Inflammatory macrophage treated with lipopolysaccharide for 1 hour (primary cell): ENCODE data around the gene TMEM181.
A peak's percentile ranks its signal among the peaks of the same experiment; 100 is the strongest.
"Not testable (repeated sequence)": the region's sequence is repeated elsewhere in the genome, so short reads cannot be mapped to it uniquely, and the experiment has no call there.

Experiments
- DNase-seq, 2 donors: peaks; one replicate each; pipeline ENCODE4 v3.0.0-alpha.2; 2020 to 2022

The TMEM181 gene

DNA sequence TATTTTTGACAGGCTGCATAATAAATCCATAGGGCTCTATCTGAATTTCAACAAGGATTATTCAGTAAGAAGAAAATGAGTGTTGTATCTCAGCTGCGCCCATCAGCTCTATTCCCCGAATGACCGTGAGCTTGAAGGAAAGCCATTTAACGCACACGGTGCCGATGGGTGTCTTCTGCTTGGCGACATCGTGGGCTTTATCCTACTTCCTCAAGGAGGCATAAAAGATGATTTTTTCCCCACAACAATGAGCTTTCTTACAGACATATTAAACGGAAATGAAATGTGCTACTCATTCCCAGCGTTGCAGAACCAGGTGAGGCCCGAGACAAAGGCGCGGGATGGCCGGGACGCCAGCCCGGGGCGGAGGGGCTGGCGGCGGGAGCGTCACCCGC is 83.9 kb downstream of the TMEM181 start:
- DNase-seq = peak; percentile 14 to 27

DNA sequence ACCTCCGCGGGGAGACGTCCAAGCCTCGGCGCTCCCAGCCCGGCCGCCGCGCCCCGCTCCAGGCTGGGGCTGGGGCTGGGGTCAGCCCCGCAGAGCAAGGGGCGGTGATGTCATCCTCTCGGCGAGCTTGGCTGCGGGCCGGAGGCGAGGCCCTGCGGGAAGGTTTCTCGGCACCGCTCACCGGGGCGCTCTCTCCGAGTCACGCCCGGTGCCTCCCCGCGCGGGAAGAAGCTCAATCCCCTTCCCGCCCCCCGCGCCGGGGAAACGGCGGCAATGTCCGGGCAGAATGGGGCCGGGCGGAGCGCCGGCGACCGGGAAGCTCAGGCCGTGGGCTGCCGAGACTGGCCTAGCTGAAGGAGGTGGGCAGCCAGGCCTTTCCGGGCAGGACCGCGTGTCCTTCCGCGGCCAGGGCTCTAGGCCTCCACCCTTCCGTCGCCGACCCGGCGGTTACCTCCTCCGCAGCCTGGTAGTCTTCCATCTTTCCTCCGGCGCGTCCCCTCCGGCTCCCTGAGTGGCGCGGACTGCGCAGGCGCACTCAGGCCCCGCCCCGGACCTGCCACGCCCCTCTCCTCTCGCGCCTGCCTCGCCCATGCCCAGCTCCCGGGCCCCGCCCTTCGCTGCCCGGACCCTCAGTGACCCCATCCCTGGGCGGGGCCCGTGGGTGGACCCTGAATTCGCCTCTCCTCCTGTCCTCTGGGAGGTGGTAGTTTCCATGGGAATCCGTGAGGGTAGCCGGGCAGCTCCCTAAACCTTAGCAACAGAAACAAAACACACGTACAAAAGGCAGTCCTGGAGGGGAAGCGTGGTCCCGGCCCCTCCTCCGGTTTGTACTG is 84.6 kb downstream of the TMEM181 start, which contains the start of gene DYNLT1:
TSS of gene DYNLT1 (minus strand) at position 513 of the 833 bp plus-strand sequence. CDS start at position 478, 35 bp downstream.
- DNase-seq = peak; percentile 90 to 97

DNA sequence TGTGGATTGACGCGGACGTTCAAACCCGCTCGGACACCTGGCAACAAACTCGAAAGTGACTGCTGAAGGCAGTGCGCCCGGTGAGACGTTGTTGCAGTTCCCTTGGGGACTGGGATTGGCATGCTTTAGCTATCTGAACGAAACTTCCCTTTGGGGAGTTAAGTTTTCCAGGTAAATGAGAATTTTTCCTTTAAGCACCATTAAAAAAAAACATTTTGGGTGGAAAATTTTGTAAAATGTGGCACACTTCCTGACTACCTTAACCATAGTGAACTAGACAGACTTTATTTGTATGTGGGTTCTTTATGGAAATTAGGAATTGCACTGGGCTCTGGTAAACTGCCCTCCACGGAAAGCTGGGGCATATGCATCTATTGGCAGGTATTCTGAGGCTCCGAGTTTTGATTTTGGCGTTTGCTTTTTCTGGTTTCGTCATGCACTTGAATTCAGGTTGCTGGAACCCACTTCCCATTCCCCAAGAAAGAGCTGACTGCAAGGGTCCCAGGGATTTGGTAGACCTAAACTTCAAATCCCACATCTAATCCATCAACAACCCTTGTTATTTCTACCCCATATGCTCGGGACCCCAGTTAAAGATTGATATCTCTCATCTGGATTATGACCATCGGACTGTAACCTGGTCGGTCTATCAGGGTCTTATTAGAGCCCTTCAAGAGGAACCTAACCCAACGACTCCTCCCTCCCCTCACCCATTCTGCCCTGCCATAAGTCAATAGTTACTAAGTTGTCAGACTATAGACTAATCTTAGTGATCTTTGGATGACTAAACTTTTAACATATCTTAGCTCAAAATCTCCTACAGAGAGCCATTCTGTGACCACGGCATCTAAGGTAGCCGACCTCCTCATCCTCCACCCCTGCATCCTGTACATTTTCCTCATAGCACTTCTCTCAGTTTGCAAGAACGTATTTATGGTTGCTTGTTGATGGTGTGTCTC is 85.5 kb downstream of the TMEM181 start:
- DNase-seq = no peak

DNA sequence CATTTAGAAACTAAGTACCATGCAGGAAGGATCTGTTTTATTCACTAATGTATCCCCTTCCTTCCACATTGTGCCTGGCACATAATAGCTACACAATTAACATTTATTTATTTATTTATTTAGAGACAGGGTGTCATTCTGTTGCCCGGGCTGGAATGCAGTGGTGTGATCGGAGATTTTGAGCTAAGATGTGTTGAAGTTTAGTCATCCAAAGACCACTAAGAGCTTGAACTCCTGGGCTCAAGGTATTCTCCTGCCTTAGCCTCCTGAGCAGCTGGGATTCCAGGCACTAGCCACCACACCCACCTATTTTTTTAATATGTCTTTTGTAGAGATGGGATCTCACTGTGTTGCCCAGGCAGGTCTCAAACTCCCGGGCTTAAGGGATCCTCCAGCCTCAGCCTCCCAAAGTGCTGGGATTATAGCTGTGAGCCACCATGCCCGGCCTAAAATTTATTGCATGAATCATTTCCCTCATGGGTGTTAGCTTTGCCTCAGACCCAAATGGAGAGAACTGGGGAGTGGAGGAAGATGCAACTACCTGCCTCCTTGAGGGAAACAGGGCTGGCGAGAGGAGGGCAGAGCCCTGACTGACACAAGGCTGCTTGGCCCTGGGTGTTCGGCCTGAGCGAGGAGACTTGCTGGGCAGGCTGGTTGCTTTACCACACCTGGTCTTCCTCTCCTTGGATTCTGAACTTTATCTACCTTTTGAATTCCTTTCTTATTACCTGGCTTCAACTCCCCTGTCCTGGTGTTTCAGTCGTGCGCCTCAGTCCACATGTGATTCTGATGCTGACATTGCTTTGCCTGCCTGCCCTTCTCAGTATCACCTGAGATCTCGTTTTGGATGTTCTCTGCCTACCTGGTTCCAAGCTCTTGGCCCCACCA is 86.4 kb downstream of the TMEM181 start:
- DNase-seq = no peak

DNA sequence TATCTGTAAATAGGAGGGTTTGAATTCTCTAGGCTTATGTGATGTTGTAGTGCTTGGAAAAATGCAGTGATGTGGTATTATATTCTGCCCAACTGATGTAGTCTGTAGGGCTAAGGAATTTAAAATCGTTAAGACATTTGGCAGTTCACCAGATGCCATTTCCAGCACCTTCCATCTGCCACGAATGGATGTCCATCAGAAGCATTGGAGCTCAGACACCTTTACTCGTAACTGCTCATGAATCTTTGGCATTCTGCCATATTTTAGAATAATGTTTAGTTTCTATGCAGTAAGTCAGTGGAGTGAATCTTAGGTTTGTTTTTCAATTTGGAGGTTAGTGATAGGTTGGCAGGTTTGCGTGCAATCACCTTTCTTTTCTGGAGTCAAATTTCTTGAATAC is 87.6 kb downstream of the TMEM181 start:
- DNase-seq = no peak

DNA sequence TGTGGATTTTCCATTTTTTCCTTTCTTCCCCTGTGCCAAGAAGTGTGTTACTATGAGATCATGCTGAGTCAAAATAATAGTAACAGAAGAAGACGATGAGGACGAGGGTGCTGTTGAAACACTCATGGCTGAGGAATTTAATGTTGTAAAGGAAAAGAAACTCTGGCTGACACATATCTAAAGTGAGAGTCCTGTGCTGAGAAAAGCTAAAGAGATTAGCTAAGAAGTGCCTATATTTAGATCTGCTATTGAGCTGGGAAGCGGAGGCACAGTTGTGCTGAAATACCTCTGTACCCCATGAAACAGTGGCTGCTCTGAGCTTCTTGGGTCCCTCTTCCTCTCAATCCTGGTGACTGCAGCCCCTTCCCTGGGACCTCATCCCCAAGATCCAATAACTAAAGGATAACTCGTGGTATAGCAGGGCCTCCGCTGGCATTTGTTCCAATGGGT is 88.8 kb downstream of the TMEM181 start:
- no peak for DNase-seq

DNA sequence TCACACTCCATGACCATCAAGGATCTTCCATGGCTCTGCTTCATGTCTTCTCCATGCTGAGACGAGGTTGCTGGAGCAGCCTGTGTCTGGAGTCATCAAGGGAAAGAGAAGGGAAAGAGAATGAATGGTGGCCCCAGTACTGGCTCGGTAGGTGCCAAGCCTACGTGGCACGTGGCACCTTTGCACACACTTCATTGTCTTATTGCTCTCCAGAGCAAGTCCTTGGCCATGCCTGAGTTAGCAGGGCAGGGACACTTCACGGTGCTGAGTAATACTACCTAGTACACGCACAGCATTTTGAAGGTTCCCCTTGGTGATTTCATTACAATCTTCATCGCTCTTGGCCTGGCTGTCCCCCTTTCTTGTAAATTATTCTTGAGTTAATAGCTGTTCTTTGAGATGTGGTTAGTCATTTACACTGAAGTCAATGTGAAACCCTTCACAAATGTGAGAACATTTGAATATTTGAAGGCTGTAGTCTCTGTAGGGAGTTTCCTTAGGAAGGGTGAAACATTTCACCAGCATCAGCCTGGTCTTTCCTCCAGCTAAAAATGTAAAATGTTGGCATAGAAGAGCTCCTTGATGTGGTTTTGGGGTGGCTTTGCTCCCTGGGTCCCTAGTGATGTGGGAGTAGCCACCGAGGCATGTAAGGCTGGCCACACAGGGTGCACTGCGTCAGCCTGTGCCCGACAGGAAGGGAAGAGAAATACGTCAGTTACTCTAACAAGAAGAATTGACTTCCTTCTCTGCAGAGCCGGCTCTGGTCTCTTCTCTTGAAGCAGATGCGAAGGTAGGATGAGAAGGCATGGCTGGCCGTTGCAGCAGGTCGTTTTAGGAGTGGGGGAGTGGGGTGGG is 89.6 kb downstream of the TMEM181 start, which contains the start of gene SYTL3:
TSS of gene SYTL3 (plus strand) at position 766 of the 855 bp plus-strand sequence. CDS start 13,215 bp downstream, outside the sequence.
- peak; percentile 69 to 81 for DNase-seq

DNA sequence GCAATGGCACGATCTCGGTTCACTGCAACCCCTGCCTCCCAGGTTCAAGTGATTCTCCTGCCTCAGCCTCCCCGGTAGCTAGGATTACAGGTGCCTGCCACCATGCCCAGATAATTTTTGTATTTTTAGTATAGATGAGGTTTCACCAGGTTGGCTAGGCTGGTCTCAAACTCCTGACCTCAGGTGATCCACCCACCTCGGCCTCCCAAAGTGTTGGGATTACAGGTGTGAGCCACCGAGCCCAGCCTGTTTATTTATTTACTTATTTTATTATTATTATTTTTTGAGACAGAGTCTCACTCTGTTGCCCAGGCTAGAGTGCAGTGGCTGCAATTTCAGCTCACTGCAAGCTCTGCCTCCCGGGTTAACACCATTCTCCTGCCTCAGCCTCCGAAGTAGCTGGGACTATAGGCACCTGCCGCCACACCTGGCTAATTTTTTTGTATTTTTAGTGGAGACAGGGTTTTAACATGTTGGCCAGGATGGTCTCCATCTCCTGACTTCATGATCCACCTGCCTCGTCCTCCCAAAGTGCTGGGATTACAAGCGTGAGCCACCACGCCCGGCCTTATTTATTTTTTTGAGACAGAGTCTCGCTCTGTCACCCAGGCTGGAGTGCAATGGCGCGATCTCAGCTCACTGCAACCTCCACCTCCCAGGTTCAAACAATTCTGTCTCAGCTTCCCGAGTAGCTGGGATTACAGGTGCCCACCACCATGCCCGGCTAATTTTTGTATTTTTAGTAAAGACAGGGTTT is 92.3 kb downstream of the TMEM181 start:
- DNase-seq = not testable (repeated sequence)

DNA sequence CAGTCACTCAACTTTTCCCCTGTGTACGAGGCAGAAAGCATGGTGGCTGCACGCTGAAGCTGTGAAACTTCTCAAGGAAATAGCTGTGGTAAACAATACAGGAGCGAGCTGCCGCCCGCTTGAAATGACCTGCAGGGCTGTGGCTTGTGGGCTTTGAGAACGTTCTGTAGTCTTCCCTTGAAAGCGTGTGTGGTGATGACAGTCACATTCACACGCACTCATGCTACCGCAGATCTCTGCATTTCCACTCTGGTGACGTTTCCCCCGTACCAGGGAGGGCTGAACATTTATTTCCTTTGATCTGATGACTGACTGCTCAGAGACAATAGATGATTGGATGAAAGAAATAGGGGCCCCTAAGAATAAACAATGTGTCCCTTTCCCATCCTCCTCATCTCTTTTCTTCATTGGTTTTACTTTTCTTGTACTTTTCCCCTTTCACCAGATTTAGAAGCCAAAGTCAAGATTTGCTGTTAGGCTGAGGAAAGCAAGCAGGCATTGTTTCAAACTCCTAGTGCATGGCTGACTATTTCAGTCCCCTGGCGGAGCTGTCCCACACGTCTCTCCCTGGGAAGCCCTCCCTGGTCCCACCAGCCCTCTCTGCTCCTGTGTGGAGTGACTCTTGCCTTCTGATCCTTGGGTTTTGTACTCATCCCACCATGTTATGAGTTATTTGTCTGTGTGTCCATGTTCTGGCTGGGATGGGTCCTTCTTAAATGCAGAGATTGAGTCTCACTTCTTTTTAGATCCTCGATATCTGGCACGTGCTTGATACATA is 93.9 kb downstream of the TMEM181 start:
- DNase-seq = no peak

DNA sequence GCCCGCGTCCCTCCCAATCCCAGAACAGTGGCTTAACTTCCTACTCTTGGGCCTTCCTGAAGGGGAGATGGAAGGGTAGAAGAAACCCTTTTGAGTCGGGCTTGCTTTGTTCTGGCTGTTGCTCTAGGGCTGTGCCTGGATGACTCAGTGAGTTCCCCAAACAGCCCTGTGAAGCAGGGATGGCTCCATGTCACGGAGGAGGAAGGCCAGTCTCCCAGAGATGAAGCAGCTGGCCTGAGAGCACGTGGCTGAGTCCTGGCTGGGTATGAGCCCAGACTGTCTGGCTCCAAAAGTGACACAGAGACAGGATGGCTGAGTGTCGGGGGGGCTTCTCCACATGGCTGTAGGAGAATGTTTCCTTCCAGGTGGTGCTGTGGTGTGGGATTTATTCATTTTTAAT is 94.6 kb downstream of the TMEM181 start:
- DNase-seq = peak; percentile 76 to 85

DNA sequence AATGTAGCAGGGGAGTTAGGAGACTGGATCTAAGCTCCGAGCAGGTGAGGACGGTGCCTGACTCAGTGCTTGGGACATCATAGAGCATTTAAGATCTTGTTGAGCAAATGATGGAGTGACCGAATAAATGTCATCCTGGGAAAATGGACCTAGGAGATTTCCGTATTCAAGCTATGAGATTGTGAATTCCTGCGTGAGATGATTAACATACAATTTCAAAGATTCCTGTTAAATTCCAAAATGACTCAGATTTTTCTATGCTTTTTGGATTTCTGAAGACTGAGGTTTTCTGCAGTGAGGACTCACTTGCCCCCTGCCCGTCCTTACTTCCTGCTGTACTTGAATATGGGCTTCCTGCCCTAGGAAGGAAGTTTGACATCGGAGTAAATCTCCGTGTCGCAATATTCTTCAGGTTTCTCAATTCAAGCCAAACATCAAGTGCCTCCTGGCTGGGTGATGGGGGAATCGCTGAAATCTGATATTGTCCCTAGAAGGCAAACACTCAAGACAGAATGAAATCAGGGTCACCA is 95.1 kb downstream of the TMEM181 start:
- DNase-seq = peak; percentile 55 to 66

DNA sequence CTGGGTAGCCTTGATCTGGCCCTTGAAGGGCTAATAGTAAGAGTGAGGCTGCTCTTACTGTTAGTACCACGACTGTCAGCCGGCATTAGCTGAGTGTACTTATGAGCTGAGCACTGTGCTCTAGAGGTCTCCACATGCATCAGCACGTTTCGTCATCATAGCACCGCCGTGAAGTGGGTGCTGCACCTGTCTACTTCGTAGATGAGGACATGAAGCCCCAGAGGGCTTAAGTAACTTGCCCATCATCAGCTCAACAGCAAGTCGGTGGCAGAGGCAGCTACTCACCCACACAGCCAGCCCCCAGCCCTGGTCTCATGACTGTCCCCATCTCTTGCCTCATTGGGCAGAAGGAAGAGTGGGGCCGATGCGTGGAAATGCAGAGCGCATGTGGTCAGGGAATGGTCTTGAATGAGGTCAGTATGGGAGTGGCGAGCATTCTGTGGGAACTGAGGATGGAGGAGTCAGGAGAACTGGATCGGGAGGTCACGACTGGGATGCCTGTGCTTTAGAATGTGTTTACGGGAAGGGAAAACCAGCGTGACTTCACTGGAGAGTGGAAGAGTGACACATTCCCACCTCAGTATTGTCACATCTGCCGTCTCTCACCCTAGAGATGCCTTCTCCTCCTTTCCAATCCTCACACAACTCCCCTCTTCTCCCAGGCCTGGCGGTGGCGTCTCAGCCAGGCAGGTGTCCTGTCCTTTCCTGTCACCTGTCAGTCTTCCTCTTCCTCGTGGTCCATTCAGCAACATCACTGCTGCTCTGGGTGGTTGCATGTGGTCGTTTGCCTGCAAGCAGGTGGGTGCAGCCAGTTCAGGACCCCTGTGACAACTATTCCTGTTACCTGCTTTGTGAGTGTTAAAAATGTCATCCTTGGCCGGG is 95.9 kb downstream of the TMEM181 start:
- DNase-seq = no peak

DNA sequence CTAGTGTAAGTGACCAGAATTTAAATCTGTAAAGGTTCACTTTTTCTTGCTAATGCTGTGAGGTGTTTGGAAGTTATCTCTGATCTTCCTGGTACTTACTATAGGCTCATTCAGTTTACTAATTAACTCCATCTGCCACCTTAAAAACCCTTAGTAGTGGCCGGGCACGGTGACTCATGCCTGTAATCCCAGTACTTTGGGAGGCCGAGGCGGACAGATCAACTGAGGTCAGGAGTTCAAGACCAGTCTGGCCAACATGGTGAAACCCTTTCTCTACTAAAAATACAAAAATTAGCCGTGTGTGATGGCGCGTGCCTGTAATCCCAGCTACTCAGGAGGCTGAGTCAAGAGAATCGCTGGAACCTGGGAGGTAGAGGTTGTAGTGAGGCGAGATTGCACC is 97.1 kb downstream of the TMEM181 start:
- not testable (repeated sequence) for DNase-seq

DNA sequence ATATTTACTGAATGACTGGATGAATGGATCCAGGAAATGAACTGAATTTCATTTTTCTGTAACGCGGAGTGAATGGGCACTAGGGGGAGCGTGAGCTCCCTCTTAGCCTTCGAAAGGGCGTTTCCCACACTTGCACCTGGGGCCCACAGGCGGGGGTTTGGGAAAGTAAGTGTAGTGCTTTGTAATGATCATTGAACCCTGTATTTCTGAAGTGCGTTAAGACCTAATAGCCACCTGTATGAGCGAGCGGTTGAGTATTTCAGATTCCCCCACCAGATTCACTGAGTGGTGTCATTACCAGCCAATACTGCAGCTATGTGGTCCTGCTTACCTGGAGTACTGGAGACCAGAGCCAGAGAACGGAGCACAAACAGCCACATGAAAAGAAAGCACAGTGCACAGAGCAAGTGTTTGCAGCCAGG is 100.5 kb downstream of the TMEM181 start:
- peak; percentile 20 to 42 for DNase-seq

DNA sequence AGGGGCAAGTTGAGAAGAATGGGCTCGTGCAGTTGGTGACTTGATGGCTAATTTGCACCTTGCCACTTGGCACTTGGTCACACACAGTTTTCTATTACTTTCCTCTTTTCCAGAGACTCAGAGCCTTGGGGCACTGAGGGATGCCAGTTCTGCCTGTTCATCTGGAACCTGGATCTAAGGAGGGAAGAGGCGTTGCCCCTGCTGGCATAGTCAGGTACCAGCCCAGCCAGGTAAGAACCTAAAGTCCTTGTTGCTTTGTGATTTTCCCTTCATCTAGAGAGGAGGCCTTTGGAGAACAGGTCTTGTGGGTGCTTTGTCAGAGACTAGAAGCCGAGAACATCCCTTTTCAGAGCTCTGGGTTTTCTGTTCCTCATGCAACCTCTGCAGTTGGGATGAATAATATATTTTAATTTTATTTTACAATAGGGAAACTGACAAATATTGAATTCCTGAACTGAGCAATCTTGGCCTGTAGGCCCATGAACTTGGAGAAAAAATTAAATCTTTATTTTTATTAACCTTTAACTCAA is 101.3 kb downstream of the TMEM181 start:
- no peak for DNase-seq

DNA sequence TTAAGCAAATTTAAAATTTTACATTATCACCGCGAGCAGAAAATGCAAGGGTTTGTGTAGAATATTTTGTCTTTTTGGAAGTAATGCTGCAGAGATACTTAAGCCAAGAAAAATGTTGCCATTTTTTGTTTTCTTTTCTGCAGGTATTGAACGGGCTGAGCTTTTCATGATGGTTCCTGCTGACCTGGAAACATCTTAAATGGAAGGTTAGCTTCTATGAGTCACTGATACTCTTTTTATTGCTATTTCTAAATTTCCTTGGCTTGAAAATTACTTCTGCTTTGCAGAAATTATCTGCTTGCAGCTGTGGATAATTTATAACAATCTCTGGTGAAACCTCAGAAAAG is 102.7 kb downstream of the TMEM181 start:
- no peak for DNase-seq

DNA sequence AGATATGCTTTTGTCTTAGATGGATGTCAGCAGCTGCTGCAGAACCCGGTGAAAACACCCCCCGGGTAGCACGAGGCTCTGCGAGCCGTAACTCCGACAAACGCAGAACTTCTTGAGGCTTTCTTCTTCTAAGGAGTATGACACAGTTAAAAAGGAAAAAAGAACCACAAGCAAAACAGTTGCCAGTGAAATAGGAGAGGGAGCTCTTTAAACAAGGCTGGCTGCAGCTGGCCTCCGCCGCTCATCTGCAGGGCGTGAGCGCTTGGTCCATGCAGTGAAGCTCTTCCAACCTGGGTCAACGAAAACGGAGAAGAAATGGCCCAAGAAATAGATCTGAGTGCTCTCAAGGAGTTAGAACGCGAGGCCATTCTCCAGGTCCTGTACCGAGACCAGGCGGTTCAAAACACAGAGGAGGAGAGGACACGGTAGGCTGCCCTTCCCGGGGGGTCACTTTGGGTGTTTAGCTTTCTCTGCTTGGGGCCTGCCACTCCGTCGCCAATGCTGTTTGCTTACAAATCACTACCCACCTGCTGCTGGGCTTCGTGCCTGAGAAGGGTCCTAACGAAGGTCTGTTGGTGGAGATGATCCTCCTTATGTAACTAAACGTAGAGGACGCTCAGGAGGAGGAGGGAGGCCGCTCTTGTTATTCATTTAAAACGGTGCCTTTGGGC is 103.2 kb downstream of the TMEM181 start:
- no peak for DNase-seq
